WERI-Rb-1 (cell line): ENCODE data around the gene PRSS38.

Experiments used
- DNase-seq: peaks from one replicate; pipeline ENCODE4 v3.0.0-alpha.2; 2020
- H3K27ac ChIP-seq: fragments of 250-450 bp; sonication (Bioruptor Pico); 2 replicates; pipeline ENCODE4 v1.5.1; 2020; ENCODE audit warnings: mild to moderate bottlenecking, moderate library complexity
- H3K27me3 ChIP-seq: fragments of 250-450 bp; sonication (Bioruptor Pico); 2 replicates; pipeline ENCODE4 v1.5.1; 2021; ENCODE audit warnings: mild to moderate bottlenecking, low read depth, moderate library complexity; ENCODE audit not compliant: insufficient read depth, severe bottlenecking
- H3K36me3 ChIP-seq: fragments of 250-450 bp; sonication (Bioruptor Pico); 2 replicates; pipeline ENCODE4 v1.5.1; 2020; ENCODE audit warnings: mild to moderate bottlenecking, moderate library complexity
- H3K4me3 ChIP-seq: 2 replicates; pipeline ENCODE4 v1.5.1; 2011; ENCODE audit warnings: low read depth, mild to moderate bottlenecking, control low read depth, low read length
- H3K9me3 ChIP-seq: fragments of 250-450 bp; sonication (Bioruptor Pico); 2 replicates; pipeline ENCODE4 v1.5.1; 2021; ENCODE audit warnings: mild to moderate bottlenecking, moderate library complexity; ENCODE audit not compliant: severe bottlenecking
- TF ChIP-seq, protein P1 (sequence below): IDR thresholded peaks from 2 replicates; pipeline ENCODE4 v1.5.1; 2011; ENCODE audit warnings: low read depth, mild to moderate bottlenecking, control low read depth, inconsistent platforms, low read length

PRSS38 gene

DNA sequence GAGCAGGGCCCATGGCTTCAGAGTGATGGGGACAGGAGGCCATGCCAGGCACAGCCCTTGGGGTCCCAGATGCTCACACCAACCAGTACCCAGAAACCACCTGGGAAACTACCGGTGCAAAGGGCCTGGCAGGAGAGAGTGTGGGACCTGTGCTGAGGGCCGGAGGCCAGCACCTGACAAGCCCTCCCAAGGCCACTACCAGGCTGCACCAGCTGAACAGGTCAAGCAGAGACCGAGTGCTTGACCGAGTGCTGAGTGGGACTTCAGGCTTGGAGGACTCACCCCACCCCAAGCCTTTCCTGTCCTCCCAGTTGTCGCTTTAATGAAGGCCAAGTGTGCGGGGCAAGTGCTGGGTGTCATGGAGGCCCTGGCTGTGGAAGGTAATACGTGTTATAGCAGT, 43.7 kb upstream of the PRSS38 start:
- no peak overlapping the region for H3K27ac ChIP-seq
- H3K9me3 ChIP-seq, result no peaks in the 10 kb centered on the region
- no peak for DNase-seq
- no peaks in the 10 kb centered on the region for H3K27me3 ChIP-seq
- TF ChIP-seq, protein P1, sequence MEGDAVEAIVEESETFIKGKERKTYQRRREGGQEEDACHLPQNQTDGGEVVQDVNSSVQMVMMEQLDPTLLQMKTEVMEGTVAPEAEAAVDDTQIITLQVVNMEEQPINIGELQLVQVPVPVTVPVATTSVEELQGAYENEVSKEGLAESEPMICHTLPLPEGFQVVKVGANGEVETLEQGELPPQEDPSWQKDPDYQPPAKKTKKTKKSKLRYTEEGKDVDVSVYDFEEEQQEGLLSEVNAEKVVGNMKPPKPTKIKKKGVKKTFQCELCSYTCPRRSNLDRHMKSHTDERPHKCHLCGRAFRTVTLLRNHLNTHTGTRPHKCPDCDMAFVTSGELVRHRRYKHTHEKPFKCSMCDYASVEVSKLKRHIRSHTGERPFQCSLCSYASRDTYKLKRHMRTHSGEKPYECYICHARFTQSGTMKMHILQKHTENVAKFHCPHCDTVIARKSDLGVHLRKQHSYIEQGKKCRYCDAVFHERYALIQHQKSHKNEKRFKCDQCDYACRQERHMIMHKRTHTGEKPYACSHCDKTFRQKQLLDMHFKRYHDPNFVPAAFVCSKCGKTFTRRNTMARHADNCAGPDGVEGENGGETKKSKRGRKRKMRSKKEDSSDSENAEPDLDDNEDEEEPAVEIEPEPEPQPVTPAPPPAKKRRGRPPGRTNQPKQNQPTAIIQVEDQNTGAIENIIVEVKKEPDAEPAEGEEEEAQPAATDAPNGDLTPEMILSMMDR, result no peak
- no peak overlapping the region for H3K4me3 ChIP-seq
- no peaks in the 10 kb centered on the region; the same call in 1 of the 2 replicates for H3K36me3 ChIP-seq

DNA sequence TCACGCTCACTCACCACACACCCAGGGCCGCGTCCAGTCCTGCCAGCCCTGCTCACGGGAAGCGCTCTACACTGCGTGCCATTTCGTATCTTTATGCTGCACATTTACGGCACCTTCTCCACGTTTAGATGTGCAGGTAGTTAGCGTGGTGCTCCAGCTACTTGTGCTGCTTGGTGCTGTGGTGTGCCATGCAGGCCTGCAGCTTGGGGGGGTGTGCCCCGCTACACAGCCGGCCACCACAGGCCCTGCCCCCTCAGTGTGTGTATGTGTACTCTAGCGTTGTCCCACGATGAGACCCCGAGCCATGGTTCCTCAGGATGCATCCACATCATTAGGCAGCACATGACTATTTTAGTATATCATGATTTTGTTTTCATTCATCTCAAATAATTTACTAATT, 41.9 kb upstream of the PRSS38 start:
- TF ChIP-seq, protein P1, result no peak
- no peak for DNase-seq
- Histone ChIP-seq H3K27me3 (no peaks in the 10 kb centered on the region), H3K9me3 (no peaks in the 10 kb centered on the region), H3K36me3 (no peaks in the 10 kb centered on the region), H3K27ac (no peak overlapping the region), H3K4me3 (no peak overlapping the region)

DNA sequence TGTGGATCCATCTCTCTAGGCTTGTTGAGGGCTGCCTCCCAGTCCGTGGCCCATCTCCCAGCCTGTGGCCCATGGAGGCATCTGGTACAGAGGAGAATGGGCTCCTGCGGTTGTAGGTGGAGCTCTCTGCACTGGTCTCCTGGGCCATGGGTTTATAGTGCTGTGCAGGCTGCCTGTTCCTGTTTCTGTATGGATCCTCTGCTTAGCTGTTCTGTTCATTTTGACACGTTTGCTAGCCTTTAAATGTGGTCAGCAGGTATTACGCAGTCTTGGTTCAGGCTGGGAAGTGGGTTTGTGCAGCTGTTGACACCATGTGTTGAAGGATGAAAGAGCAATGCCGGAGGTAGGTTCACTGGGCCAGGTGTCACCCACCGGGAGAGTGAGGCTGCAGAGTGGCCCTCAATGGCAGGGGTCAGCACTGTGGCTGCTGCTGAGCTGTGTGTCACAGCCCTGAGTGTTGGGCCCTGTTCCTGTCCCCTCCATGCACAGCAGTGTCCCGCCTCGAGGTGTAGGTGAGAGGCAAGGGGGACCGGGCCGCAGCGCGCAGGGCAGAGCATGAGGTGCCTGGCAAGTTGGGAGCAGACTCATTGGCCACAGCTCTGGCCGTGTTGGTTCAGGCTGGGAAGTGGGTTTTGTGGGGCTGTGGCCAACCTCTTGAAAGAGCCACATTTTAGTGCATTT, 41.3 kb upstream of the PRSS38 start:
- H3K36me3 ChIP-seq, result no peaks in the 10 kb centered on the region
- H3K4me3 ChIP-seq, result no peak overlapping the region
- H3K9me3 ChIP-seq, result no peaks in the 10 kb centered on the region
- TF ChIP-seq, protein P1, result no peak
- H3K27me3 ChIP-seq, result no peaks in the 10 kb centered on the region
- H3K27ac ChIP-seq, result no peak overlapping the region
- DNase-seq, result no peak

DNA sequence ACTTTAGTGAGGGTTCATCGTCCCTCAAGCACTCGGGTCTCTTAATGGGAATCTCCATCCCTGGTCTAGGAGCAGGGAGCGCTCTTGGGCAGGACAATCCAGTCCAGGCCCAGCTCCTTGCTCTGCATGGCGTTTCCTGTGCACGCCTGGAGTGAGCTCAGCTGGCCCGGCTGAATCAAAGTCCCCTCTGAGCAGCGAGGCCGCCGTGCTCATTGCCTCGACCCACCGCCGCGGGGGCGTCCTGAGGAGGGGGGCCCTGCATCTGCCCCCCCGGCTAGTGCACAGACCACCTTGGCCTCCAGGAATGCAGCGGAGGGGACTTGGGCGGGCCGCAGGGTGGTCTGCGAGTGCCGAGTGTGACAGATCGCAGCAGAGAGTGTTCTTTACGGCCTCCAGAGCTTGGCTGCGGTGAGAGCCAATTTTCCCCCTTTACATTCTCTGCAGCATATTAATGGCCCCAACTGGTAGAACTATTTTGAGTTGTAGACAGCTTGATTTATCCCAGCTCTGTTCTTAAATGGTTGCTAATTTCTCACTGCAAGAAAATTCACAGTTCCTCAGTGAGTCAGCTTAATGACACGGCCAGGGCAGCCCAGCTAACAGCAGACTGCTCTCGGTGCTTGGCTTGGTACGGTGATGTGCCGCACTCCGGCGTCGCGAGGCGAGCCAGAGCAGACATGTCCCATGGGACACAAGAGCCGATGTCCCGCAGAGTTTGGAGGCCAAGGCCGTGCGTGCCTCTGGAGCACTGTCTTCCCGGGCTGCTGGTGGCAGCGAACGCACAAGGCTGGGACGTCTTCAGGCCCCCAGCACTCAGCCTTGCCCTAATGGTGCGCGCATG, 40.4 kb upstream of the PRSS38 start:
- Histone ChIP-seq H3K9me3 (no peaks in the 10 kb centered on the region), H3K4me3 (no peak overlapping the region), H3K27ac (no peak overlapping the region), H3K36me3 (no peaks in the 10 kb centered on the region), H3K27me3 (no peaks in the 10 kb centered on the region)
- TF ChIP-seq, protein P1, result no peak
- no peak for DNase-seq

DNA sequence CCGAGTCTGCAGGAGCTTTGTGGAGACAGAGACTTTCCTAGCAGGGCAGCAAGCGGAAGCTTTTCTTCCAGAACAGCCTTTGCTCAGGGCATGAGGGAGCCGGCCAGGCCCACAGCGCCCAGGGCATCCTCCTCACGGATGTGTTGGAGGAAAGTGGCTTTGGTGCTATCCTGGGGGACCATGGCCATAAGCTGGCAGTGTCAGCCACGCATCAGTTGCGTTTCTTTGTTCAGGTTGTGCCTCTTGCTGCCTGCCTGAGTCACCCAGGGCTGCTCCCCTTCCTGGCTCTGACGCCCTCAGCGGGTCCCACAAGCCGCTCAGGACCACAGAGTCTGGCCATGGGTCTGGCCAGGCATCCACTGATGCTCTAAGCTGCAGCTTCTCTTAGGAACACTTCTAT, 39.6 kb upstream of the PRSS38 start:
- Histone ChIP-seq H3K36me3 (no peaks in the 10 kb centered on the region), H3K9me3 (no peaks in the 10 kb centered on the region), H3K4me3 (no peak overlapping the region), H3K27me3 (no peaks in the 10 kb centered on the region), H3K27ac (no peak overlapping the region)
- no peak for DNase-seq
- TF ChIP-seq, protein P1, result no peak
